ENCODE measurements around the gene C1RL.
"Not testable (repeated sequence)": the region's sequence is repeated elsewhere in the genome, so short reads cannot be mapped to it uniquely, and the experiment has no call there.

Gene C1RL

GRCh38 chr12:7114008-7114407 is 5.0 kb upstream of the C1RL start:
- DNase-seq (ENCODE audit: low spot score), result no peak

- DNase-seq (ENCODE audit: low spot score), result peak; percentile 70
Observed at GRCh38 chr12:7113389-7113871, 4.4 kb upstream of the C1RL start.

GRCh38 chr12:7112041-7112440 is 3.0 kb upstream of the C1RL start:
- no peak for DNase-seq (ENCODE audit: low spot score)

GRCh38 chr12:7110661-7111060 is 1.6 kb upstream of the C1RL start:
- DNase-seq (ENCODE audit: low spot score), result no peak

- DNase-seq (ENCODE audit: low spot score), result no peak
Observed at GRCh38 chr12:7109572-7109920, 532 bp upstream of the C1RL start.

GRCh38 chr12:7108003-7108795 is 815 bp downstream of the C1RL start:
- peak; percentile 43 for DNase-seq (ENCODE audit: low spot score)

- no peak for DNase-seq (ENCODE audit: low spot score)
Observed at GRCh38 chr12:7107636-7108002, 1.4 kb downstream of the C1RL start.

- not testable (repeated sequence) for DNase-seq (ENCODE audit: low spot score)
Observed at GRCh38 chr12:7107181-7107580, 1.8 kb downstream of the C1RL start.

GRCh38 chr12:7106082-7106481 is 2.9 kb downstream of the C1RL start:
- no peak for DNase-seq (ENCODE audit: low spot score)

GRCh38 chr12:7103837-7104584 is 5.0 kb downstream of the C1RL start:
- DNase-seq (ENCODE audit: low spot score), result no peak

GRCh38 chr12:7102582-7102981 is 6.4 kb downstream of the C1RL start:
- DNase-seq (ENCODE audit: low spot score), result no peak

- DNase-seq (ENCODE audit: low spot score), result no peak
Observed at GRCh38 chr12:7101694-7102131, 7.3 kb downstream of the C1RL start.

GRCh38 chr12:7101047-7101693 is 7.8 kb downstream of the C1RL start:
- DNase-seq (ENCODE audit: low spot score), result no peak

- no peak for DNase-seq (ENCODE audit: low spot score)
Observed at GRCh38 chr12:7100239-7100638, 8.8 kb downstream of the C1RL start.

- no peak for DNase-seq (ENCODE audit: low spot score)
Observed at GRCh38 chr12:7099290-7099996, 9.6 kb downstream of the C1RL start.

- DNase-seq (ENCODE audit: low spot score), result no peak
Observed at GRCh38 chr12:7096979-7097378, 12.0 kb downstream of the C1RL start.

GRCh38 chr12:7096006-7096932 is 12.7 kb downstream of the C1RL start:
- DNase-seq (ENCODE audit: low spot score), result no peak

- no peak for DNase-seq (ENCODE audit: low spot score)
Observed at GRCh38 chr12:7093892-7094291, 15.1 kb downstream of the C1RL start.

GRCh38 chr12:7093486-7093885 is 15.5 kb downstream of the C1RL start:
- DNase-seq (ENCODE audit: low spot score), result no peak

- DNase-seq (ENCODE audit: low spot score), result no peak
Observed at GRCh38 chr12:7092986-7093460, 16.0 kb downstream of the C1RL start.

Measured in hematopoietic multipotent progenitor cell treated with erythropoietin and hydrocortisone succinate and interleukin-3 and kit ligand, for 15 days (in vitro differentiated cells).